ENCODE measurements around the gene ORMDL2. TPM values are rescaled to one million over a fixed set of nuclear protein-coding genes. Genes with fewer than 3 reads are reported as not detected.

The ORMDL2 gene
- total RNA-seq, 6 experiments from 2014 or later, result 20.2 to 35.4 (median 24.9) TPM

DNA sequence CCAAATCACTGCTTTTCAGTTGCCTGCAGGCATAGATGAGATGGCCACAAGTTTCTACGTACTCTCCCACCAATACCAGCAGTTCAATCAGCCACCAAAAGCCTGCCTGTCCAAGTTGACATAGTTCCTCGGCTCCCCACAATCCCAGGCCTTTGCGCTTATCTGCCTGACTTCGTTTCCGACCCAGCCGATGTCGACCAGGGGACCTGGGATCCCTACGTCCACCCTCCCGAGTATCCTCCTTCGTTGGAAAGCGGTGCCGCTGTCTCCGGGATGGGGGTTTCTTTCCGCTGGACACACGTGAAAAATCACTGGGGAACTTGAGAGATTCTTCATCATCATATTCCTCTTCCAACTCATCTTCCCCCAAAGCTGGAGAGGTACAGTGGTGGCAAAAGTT lies 10.0 kb downstream of the ORMDL2 start:
- no peaks in the 10 kb centered on the region for H3K27me3 ChIP-seq
- DNase-seq (no peak), ATAC-seq (no peak)
- no peaks in the 10 kb centered on the region for H3K9me3 ChIP-seq
- no peak overlapping the region for H3K4me3 ChIP-seq
- WGBS (ENCODE audit: insufficient coverage, low coverage, low lambda C conversion rate, missing lambda C conversion rate), result 90% methylated on average over 13 of the region's 15 CpGs
- no peak for TF ChIP-seq POLR2A (IDR thresholded peaks at IDR 0.05)
- TF ChIP-seq, protein P1, sequence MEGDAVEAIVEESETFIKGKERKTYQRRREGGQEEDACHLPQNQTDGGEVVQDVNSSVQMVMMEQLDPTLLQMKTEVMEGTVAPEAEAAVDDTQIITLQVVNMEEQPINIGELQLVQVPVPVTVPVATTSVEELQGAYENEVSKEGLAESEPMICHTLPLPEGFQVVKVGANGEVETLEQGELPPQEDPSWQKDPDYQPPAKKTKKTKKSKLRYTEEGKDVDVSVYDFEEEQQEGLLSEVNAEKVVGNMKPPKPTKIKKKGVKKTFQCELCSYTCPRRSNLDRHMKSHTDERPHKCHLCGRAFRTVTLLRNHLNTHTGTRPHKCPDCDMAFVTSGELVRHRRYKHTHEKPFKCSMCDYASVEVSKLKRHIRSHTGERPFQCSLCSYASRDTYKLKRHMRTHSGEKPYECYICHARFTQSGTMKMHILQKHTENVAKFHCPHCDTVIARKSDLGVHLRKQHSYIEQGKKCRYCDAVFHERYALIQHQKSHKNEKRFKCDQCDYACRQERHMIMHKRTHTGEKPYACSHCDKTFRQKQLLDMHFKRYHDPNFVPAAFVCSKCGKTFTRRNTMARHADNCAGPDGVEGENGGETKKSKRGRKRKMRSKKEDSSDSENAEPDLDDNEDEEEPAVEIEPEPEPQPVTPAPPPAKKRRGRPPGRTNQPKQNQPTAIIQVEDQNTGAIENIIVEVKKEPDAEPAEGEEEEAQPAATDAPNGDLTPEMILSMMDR (IDR thresholded peaks at IDR 0.05), result no peak
- intact Hi-C loops (cut with DNase I), result no loop called here
- peaks cover 0 to under 1% (median 0%) of the 10 kb centered on the region in 4 donors for H3K36me3 ChIP-seq
- H3K27ac ChIP-seq, result no peak overlapping the region
- H3K4me1 ChIP-seq, result peaks cover 0 to 43% (median 12%) of the 10 kb centered on the region in 4 donors

DNA sequence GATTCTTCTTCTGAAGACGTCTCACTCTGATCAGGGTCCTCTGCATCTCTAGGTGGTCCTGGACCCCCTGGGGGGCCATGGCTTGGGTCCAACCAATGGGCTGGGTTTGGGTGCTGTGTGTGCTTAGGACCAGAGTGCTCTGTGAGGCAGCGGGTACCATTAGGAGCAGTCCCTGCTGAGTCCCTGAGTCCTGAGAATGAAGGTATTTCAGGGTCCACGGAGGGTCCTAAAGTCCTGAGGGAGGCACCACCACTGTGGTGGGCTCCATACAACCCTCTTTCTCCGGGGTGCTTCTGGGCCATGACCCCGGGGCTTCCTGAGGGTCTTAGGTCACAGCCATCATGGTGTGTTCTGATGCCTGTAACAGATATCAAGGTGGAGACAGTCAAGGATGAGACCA lies 10.5 kb downstream of the ORMDL2 start:
- no peaks in the 10 kb centered on the region for H3K9me3 ChIP-seq
- H3K4me3 ChIP-seq, result peak overlapping the region in 2 of 3 donors; percentile 79 to 95
- intact Hi-C loops (cut with DNase I), result no loop called here
- no peaks in the 10 kb centered on the region for H3K36me3 ChIP-seq
- ATAC-seq, result no peak
- 82% methylated on average over 2 of the region's 5 CpGs for WGBS (ENCODE audit: insufficient coverage, low coverage, low lambda C conversion rate, missing lambda C conversion rate)
- peak overlapping the region in 2 of 3 donors; percentile 16 to 89 for H3K27ac ChIP-seq
- TF ChIP-seq, protein P1 (IDR thresholded peaks at IDR 0.05), result no peak
- TF ChIP-seq POLR2A (IDR thresholded peaks at IDR 0.05), result no peak
- peaks cover 0 to 37% (median 9%) of the 10 kb centered on the region in 4 donors for H3K4me1 ChIP-seq
- no peak for DNase-seq
- H3K27me3 ChIP-seq, result no peaks in the 10 kb centered on the region

DNA sequence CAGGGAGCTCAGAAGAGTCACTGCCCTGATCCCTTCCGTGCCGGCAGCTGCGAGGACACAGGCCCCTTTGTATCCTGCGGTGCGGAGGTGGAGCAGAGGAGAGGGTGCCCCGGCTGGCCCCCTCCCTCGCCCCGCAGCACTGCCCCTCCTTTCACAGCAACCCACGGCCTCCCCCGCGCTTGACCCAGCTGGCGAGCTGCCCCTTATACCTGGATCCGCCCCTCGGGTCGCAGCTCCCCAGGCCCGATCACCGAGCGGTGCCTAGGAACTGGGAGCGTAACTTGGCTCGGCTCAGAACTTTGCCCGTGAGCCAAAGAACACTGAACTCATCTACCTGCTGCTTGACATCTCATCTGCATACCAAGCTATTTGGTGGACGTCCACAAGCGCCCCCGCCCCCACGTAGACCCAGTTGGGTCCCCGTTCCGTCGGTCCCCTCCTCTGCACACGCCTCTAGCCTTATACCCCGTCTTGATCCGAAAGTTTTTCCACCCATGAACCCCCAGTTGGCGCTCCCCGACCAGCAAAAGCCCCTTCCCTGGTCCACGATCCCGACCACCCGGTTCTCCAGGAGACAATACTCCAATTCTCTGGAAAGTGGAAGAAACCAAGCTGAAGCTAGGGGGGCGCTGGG lies 12.2 kb downstream of the ORMDL2 start:
- Histone ChIP-seq H3K27me3 (no peaks in the 10 kb centered on the region), H3K4me1 (peaks cover 0 to 23% (median 2%) of the 10 kb centered on the region in 4 donors), H3K27ac (peak overlapping the region; percentile 56 to 89 (median 88)), H3K4me3 (peak overlapping the region; percentile 79 to 95 (median 89)), H3K9me3 (no peaks in the 10 kb centered on the region), H3K36me3 (no peaks in the 10 kb centered on the region)
- peak; percentile 26 to 57 (median 45) for ATAC-seq
- intact Hi-C loops (cut with DNase I), result loop anchor here in 1 of 2 donors (10.0 kb wide), 1 partner anchor 105 kb away; the partner anchor contains the start of gene DGKA
- peak; percentile 58 to 80 (median 79) for DNase-seq
- TF ChIP-seq, protein P1 (IDR thresholded peaks at IDR 0.05), result no peak
- TF ChIP-seq POLR2A (IDR thresholded peaks at IDR 0.05), result peak; percentile 18
- 0% methylated on average over 6 of the region's 37 CpGs for WGBS (ENCODE audit: insufficient coverage, low coverage, low lambda C conversion rate, missing lambda C conversion rate)

DNA sequence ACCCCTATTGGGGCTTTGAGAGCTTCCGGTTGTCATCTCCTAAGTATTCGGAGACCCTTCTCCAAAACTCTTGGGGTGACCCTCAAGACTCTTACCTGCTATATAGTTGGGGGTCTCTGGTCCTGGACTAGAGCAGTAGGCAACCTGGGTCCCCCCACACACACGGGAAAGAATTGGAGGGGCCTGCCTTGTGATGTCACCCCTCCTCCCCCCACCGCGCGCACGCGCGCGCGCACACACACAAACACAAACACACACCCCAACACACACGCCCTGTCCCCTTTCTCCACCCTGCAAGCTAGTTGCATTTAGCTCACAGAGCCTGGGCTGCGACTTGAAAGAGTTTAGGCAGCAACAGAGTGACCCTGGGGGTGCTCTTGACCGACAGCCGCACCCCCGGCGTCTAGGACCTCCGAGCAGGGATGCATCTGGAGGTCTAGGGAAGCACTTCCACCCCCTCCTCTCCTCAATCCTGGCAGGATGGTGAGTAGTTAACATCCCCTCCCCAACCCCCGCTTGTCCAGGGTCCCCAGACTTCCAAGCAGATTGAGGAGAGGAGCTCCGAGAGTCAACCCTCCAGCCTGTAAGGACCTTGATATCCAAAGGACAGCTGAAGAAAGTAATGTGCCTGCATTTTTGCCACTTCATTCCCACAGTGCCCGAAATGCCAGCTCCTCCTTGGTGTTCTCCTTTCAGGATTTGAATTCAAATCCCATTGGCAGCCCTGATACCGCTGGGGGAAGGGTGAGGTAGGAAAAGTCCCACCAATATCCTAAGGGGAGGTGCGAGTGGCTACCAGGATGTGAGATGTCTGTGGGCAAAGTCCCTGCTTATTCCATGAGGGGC lies 13.0 kb downstream of the ORMDL2 start:
- TF ChIP-seq, protein P1 (IDR thresholded peaks at IDR 0.05), result no peak
- peak; percentile 38 for TF ChIP-seq POLR2A (IDR thresholded peaks at IDR 0.05)
- peak overlapping the region; percentile 79 to 95 (median 89) for H3K4me3 ChIP-seq
- intact Hi-C loops (cut with DNase I), result loop anchor here in 1 of 2 donors (10.0 kb wide), 1 partner anchor 104 kb away; the partner anchor contains the start of gene DGKA
- H3K9me3 ChIP-seq, result no peaks in the 10 kb centered on the region
- peak overlapping the region; percentile 56 to 89 (median 88) for H3K27ac ChIP-seq
- no peaks in the 10 kb centered on the region for H3K36me3 ChIP-seq
- DNase-seq, result peak; percentile 58 to 69 (median 61)
- peak; percentile 4 to 28 (median 16) for ATAC-seq
- peaks cover 0 to 19% (median 2%) of the 10 kb centered on the region in 4 donors for H3K4me1 ChIP-seq
- H3K27me3 ChIP-seq, result no peaks in the 10 kb centered on the region
- WGBS (ENCODE audit: insufficient coverage, low coverage, low lambda C conversion rate, missing lambda C conversion rate), result 12% methylated on average over 12 of the region's 23 CpGs
